GM12878 (cell line): Measurements from ENCODE around the gene ITGA6. TPM values are rescaled to one million over a fixed set of nuclear protein-coding genes. Genes with fewer than 3 reads are reported as not detected.
A peak's percentile ranks its signal among the peaks of the same experiment; 100 is the strongest.

Source experiments
- ATAC-seq: fragments of 200-7000 bp; cut with Tn5 transposase; 3 replicates; pipeline ENCODE4 v1.9.1; 2020; ENCODE audit warnings: mild to moderate bottlenecking, moderate library complexity
- BruUV-seq: library from RNA; stranded (reverse); fragments of 400-500 nt; replicated peaks from 2 replicates; lab custom pipeline; 2021; lab: Mats Ljungman, UMichigan
- CTCF ChIA-PET: fragments of 300-600 bp; sonication (Branson Sonifier 250); formaldehyde crosslinking; extraction: SDS; loops from one replicate; lab custom pipeline; 2021; ENCODE audit warnings: inconsistent platforms; lab: Yijun Ruan, JAX
- POLR2A ChIA-PET: fragments of 350-600 bp; formaldehyde crosslinking; extraction: SDS; loops from one replicate; lab custom pipeline; 2021; ENCODE audit warnings: inconsistent platforms; lab: Charles Lee
- RAD21 ChIA-PET: fragments of 300-600 bp; sonication (Branson Sonifier 250); formaldehyde crosslinking; loops from one replicate; lab custom pipeline; 2023; ENCODE audit warnings: antibody characterized with exemption; ENCODE audit not compliant: unreplicated experiment; lab: Charles Lee
- SMC1A ChIA-PET: fragments of 300-600 bp; sonication (Branson Sonifier 250); formaldehyde crosslinking; loops from one replicate; lab custom pipeline; 2023; ENCODE audit not compliant: unreplicated experiment, uncharacterized antibody; lab: Charles Lee
- DNase-seq: peaks from one replicate; pipeline ENCODE4 v3.0.0-alpha.2; 2011; ENCODE audit warnings: low read depth, low spot score
- FAIRE-seq: peaks from 3 replicates; lab custom pipeline; 2011; peaks lifted over from hg19 to GRCh38; lab: Jason Lieb, UNC
- H2AFZ ChIP-seq: 2 replicates; pipeline ENCODE4 v1.6.0; 2011; ENCODE audit warnings: low read depth, low read length, control low read depth; ENCODE audit not compliant: control insufficient read depth
- H3K27ac ChIP-seq: 2 replicates; pipeline ENCODE4 v1.5.1; 2011; ENCODE audit warnings: control low read depth; ENCODE audit not compliant: control insufficient read depth, insufficient read depth
- H3K27me3 ChIP-seq, 2 experiments: replicated peaks in 1 of 2; 2 replicates each; pipeline versions ENCODE4 v1.6.0 to v1.6.1; 2011; ENCODE audit warnings: low read length in 1 of 2; ENCODE audit not compliant: control insufficient read depth in 2 of 2, insufficient read depth in 2 of 2
- H3K36me3 ChIP-seq, 2 experiments: 2 replicates each; pipeline ENCODE4 v1.5.1; 2011; ENCODE audit warnings: low read length in 1 of 2; ENCODE audit not compliant: control insufficient read depth in 2 of 2, insufficient read depth in 2 of 2
- H3K4me1 ChIP-seq: 2 replicates; pipeline ENCODE4 v1.6.1; 2011; ENCODE audit warnings: mild to moderate bottlenecking, low read length, moderate library complexity, mixed read lengths; ENCODE audit not compliant: control insufficient read depth, insufficient read depth
- H3K4me2 ChIP-seq: 2 replicates; pipeline ENCODE4 v1.6.0; 2011; ENCODE audit warnings: control low read depth; ENCODE audit not compliant: control insufficient read depth, insufficient read depth
- H3K4me3 ChIP-seq: fragments of 200-600 bp; sonication (generic); 2 replicates; pipeline ENCODE4 v1.5.1; 2016
- H3K79me2 ChIP-seq: 2 replicates; pipeline ENCODE4 v1.6.0; 2011; ENCODE audit warnings: low read length; ENCODE audit not compliant: control insufficient read depth, insufficient read depth
- H3K9ac ChIP-seq: 2 replicates; pipeline ENCODE4 v1.8.0; 2011; ENCODE audit warnings: low read length, control low read depth, mixed read lengths; ENCODE audit not compliant: control insufficient read depth, insufficient read depth
- H3K9me3 ChIP-seq: replicated peaks from 3 replicates; pipeline ENCODE4 v1.5.1; 2011; ENCODE audit warnings: mild to moderate bottlenecking, low read length; ENCODE audit not compliant: control insufficient read depth, insufficient read depth
- H4K20me1 ChIP-seq: 2 replicates; pipeline ENCODE4 v1.6.0; 2011; ENCODE audit not compliant: control insufficient read depth, insufficient read depth
- CBFB ChIP-seq: IDR thresholded peaks from 2 replicates; pipeline ENCODE4 v1.6.1; 2016; ENCODE audit warnings: antibody characterized with exemption, low read depth
- HDGF ChIP-seq: fragments of 450-650 bp; IDR thresholded peaks from 2 replicates; pipeline ENCODE4 v1.6.1; 2016; ENCODE audit warnings: antibody characterized with exemption
- IKZF2 ChIP-seq, 2 experiments: fragments of 450-650 bp; IDR thresholded peaks; 2 replicates each; pipeline ENCODE4 v1.6.1; 2017; ENCODE audit warnings: mild to moderate bottlenecking in 2 of 2, moderate library complexity in 2 of 2
- JUNB ChIP-seq: IDR thresholded peaks from 2 replicates; pipeline ENCODE4 v1.6.1; 2016; ENCODE audit warnings: antibody characterized with exemption, mild to moderate bottlenecking
- NR2C2 ChIP-seq: IDR thresholded peaks from 2 replicates; pipeline ENCODE4 v1.6.1; 2011; ENCODE audit warnings: borderline replicate concordance, low read depth; ENCODE audit not compliant: control insufficient read depth, insufficient read length
- NR2F1 ChIP-seq: fragments of 450-650 bp; conservative IDR thresholded peaks from 2 replicates; pipeline ENCODE4 v1.6.1; 2017; ENCODE audit warnings: mild to moderate bottlenecking
- POLR2A ChIP-seq: IDR thresholded peaks from 2 replicates; pipeline ENCODE4 v1.6.1; 2011; ENCODE audit warnings: low read depth, mild to moderate bottlenecking, low read length
- ZNF274 ChIP-seq: IDR thresholded peaks from one replicate; pipeline ENCODE4 v1.8.0; 2011; ENCODE audit not compliant: insufficient read length, insufficient read depth
- WGBS: methylation state at CpG from one replicate; pipeline ENCODE4 v1.1.6; 2016; ENCODE audit warnings: low lambda C conversion rate; ENCODE audit not compliant: insufficient replicate concordance, insufficient coverage; ENCODE audit errors: missing lambda C conversion rate; 5-methylcytosine and 5-hydroxymethylcytosine counted together
- in situ Hi-C: fragments of 300-500 bp; cut with MboI; formaldehyde crosslinking; loops from 9 replicates; pipeline ENCODE4 v1.14.3; 2018; ENCODE audit warnings: mixed read lengths
- intact Hi-C: fragments of 100-400 bp; cut with micrococcal nuclease; formaldehyde crosslinking; loops from one replicate; pipeline ENCODE4 v1.14.2; 2022; ENCODE audit not compliant: unreplicated experiment
- polyA plus RNA-seq, 11 experiments: library from polyadenylated mRNA; depleted of rRNA in 4 of 11; unstranded in 6 of 11; stranded (reverse) in 5 of 11; fragments of >200 nt; fragmentation: Nextera tagmentation in 4 of 11; fragmentation: Illumina TruSeq in 1 of 11; extraction: Ambion mirVana in 4 of 11; extraction: Trizol in 1 of 11; gene quantifications; 1 replicate in 1 of 11; 2 replicates in 10 of 11; pipeline versions ENCODE4 v1.2.1 to v1.2.3, GENCODE V29; 2011 to 2016; ENCODE audit warnings: inconsistent platforms in 2 of 11, missing spikeins in 2 of 11, low read depth in 1 of 11
- total RNA-seq, 4 experiments: library from RNA; depleted of rRNA in 3 of 4; stranded (reverse); fragments of >200 nt in 3 of 4; fragmentation: Illumina TruSeq in 1 of 4; extraction: Trizol in 1 of 4; gene quantifications; 2 replicates each; pipeline versions ENCODE4 v1.2.1 to v1.2.3, GENCODE V29; 2013 to 2021
- TF ChIP-seq, protein P1 (sequence below): IDR thresholded peaks from 2 replicates; pipeline ENCODE4 v1.6.1; 2011; ENCODE audit warnings: low read depth, mild to moderate bottlenecking, low read length, moderate library complexity, borderline replicate concordance; ENCODE audit errors: extremely low read depth
- TF ChIP-seq, protein P2 (sequence below): fragments of 450-650 bp; IDR thresholded peaks from 2 replicates; pipeline ENCODE4 v1.6.1; 2016; ENCODE audit warnings: mild to moderate bottlenecking

The ITGA6 gene
- total and polyA plus RNA-seq, 10 of the 15 experiments (the other 5 are each of a cell fraction or from before 2014, with no cell fraction given) = 0.01 to 0.36 (median 0.14) TPM; not detected in 2

DNA sequence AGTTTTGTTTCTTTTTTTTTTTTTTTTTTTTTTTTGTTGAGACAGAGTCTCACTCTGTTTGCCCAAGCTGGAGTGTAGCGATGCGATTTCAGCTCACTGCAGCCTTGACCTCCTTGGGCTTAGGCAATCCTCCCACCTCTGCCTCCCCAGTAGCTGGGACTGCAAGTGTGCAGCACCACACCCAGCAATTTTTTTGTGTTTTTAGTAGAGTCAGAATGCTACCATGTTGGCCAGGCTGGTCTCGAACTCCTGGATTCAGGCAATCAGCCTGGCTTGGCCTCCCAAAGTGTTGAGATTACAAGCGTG lies 8.2 kb downstream of the ITGA6 start (continued):
- TF ChIP-seq, protein P1, sequence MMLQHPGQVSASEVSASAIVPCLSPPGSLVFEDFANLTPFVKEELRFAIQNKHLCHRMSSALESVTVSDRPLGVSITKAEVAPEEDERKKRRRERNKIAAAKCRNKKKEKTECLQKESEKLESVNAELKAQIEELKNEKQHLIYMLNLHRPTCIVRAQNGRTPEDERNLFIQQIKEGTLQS = no peak

DNA sequence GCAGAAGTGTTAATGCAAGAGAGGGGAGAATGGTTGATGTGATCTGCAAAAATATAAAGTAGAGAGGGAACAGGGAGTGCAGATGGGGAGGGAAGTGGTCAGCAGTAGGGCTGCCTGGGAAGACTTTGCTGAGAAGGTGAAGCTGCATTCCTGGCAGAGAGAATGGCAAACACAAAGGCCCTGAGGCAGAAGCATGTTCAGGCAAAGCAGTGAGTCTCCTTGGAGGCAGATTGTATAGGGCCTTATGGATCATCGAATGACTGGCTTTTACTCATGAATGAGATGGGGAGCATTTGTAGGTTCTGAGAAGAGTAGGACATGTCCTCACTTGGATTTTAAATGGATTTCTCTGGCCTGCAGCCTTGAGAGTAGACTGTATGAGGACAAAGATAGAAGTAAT lies 9.5 kb downstream of the ITGA6 start:
- CTCF ChIA-PET = no interaction called here

GRCh38 chr2:172437419-172438341 lies 10.3 kb downstream of the ITGA6 start:
- SMC1A ChIA-PET = interaction anchor here (1.0 kb wide), 1 partner anchor 18 kb away, joined by 3 read pairs; no protein-coding TSS in a partner anchor
- peak; percentile 89 for ATAC-seq
- TF ChIP-seq HDGF = no peak
- no peak for TF ChIP-seq POLR2A
- no peak for TF ChIP-seq NR2C2
- TF ChIP-seq IKZF2 (IDR thresholded peaks at IDR 0.05) = peak; percentile 53 to 55; a peak in 3 of 4 replicates
- TF ChIP-seq NR2F1 = no peak
- no peak for TF ChIP-seq JUNB
- TF ChIP-seq, protein P2, sequence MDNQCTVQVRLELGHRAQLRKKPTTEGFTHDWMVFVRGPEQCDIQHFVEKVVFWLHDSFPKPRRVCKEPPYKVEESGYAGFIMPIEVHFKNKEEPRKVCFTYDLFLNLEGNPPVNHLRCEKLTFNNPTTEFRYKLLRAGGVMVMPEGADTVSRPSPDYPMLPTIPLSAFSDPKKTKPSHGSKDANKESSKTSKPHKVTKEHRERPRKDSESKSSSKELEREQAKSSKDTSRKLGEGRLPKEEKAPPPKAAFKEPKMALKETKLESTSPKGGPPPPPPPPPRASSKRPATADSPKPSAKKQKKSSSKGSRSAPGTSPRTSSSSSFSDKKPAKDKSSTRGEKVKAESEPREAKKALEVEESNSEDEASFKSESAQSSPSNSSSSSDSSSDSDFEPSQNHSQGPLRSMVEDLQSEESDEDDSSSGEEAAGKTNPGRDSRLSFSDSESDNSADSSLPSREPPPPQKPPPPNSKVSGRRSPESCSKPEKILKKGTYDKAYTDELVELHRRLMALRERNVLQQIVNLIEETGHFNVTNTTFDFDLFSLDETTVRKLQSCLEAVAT = no peak

More for the DNA sequence above, 9.5 kb downstream of the ITGA6 start:
- no peak for FAIRE-seq
- no peak overlapping the region for H2AFZ ChIP-seq
- H3K36me3 ChIP-seq = no peaks in the 10 kb centered on the region
- peaks cover 13% of the 10 kb centered on the region for H3K4me1 ChIP-seq
- 88% methylated on average over 1 of the region's 1 CpG for WGBS
- H3K4me2 ChIP-seq = no peak overlapping the region
- no peak overlapping the region for H3K9ac ChIP-seq
- intact Hi-C loops = no loop called here
- no peak overlapping the region for H3K4me3 ChIP-seq
- BruUV-seq = no TSS peak
- ChIA-PET POLR2A (no interaction called here), RAD21 (no interaction called here)
- no peak for TF ChIP-seq ZNF274
- no peak for TF ChIP-seq CBFB
- TF ChIP-seq, all 136 proteins: peak for 0
- no peak for ATAC-seq
- H3K9me3 ChIP-seq = no peaks in the 10 kb centered on the region
- H3K79me2 ChIP-seq = no peaks in the 10 kb centered on the region
- no peak for DNase-seq
- H4K20me1 ChIP-seq = no peaks in the 10 kb centered on the region
- H3K27ac ChIP-seq = no peak overlapping the region
- in situ Hi-C loops = no loop called here
- SMC1A ChIA-PET = no interaction called here
- peaks cover 0 to 11% of the 10 kb centered on the region in 2 experiments; a peak in 1 of 4 replicates for H3K27me3 ChIP-seq

More at GRCh38 chr2:172437419-172438341, 10.3 kb downstream of the ITGA6 start:
- no peak overlapping the region for H3K9ac ChIP-seq
- no TSS peak for BruUV-seq
- DNase-seq (peak; percentile 16), FAIRE-seq (peak; percentile 80)
- in situ Hi-C loops = no loop called here
- H3K27ac ChIP-seq = no peak overlapping the region
- H2AFZ ChIP-seq = no peak overlapping the region
- H3K4me3 ChIP-seq = peak overlapping the region; percentile 44
- no peaks in the 10 kb centered on the region for H4K20me1 ChIP-seq
- CTCF ChIA-PET = interaction anchor here (0.9 kb wide), 1 partner anchor 10 kb away, joined by 3 read pairs; no protein-coding TSS in a partner anchor
- H3K4me2 ChIP-seq = peak overlapping the region; percentile 82
- H3K36me3 ChIP-seq = no peaks in the 10 kb centered on the region
- peaks cover 0 to 7% of the 10 kb centered on the region in 2 experiments; a peak in 1 of 4 replicates for H3K27me3 ChIP-seq
- intact Hi-C loops = no loop called here
- peaks cover 13% of the 10 kb centered on the region for H3K4me1 ChIP-seq
- POLR2A ChIA-PET = no interaction called here
- H3K79me2 ChIP-seq = no peaks in the 10 kb centered on the region
- no peaks in the 10 kb centered on the region for H3K9me3 ChIP-seq
- RAD21 ChIA-PET = no interaction called here
- 13% methylated on average over 6 of the region's 6 CpGs for WGBS
